ENCODE data around the gene MAGI1. TPM values are rescaled to one million over a fixed set of nuclear protein-coding genes. Genes with fewer than 3 reads are reported as not detected.
A peak's percentile ranks its signal among the peaks of the same experiment; 100 is the strongest.

MAGI1 gene
- total and polyA plus RNA-seq, 4 donors: 9.9 to 88.1 (median 24.6) TPM

- no peak overlapping the region for H3K27ac ChIP-seq (ENCODE audit: low read depth in 1 of 2, low read length in 1 of 2)
- WGBS, 2 donors: 57 to 71% methylated on average over 6 of the region's 6 CpGs
Measured at GRCh38 chr3:65979162-65979561, 59.6 kb downstream of the MAGI1 start.

GRCh38 chr3:65978116-65978515 lies 60.6 kb downstream of the MAGI1 start:
- H3K27ac ChIP-seq (ENCODE audit: low read depth in 1 of 2, low read length in 1 of 2): no peak overlapping the region

More at GRCh38 chr3:65979162-65979561, 59.6 kb downstream of the MAGI1 start:
- peak in 2 of 3 donors; percentile 56 to 76 for DNase-seq
- Histone ChIP-seq H3K4me3 (no peak overlapping the region), H3K4me1 (ENCODE audit: control insufficient read depth in 5 of 5, insufficient read depth in 5 of 5, low read length in 5 of 5) (peaks cover 0 to 4% (median 0%) of the 10 kb centered on the region in 5 donors), H3K9ac (ENCODE audit: insufficient read depth in 1 of 2, low read length in 2 of 2) (no peak overlapping the region), H3K27me3 (ENCODE audit: control insufficient read depth in 3 of 3, insufficient read depth in 3 of 3, low read length in 2 of 3) (no peaks in the 10 kb centered on the region), H3K9me3 (ENCODE audit: control insufficient read depth in 4 of 4, insufficient read depth in 3 of 4, low read length in 3 of 4) (no peaks in the 10 kb centered on the region), H3K36me3 (ENCODE audit: control insufficient read depth in 4 of 4, insufficient read depth in 4 of 4, low read length in 4 of 4) (no peaks in the 10 kb centered on the region)
- no peak for TF ChIP-seq CTCF (IDR thresholded peaks at IDR 0.05; ENCODE audit: control extremely low read depth, extremely low read depth)
- ATAC-seq (ENCODE audit: insufficient read depth, low FRiP score): peak; percentile 19

GRCh38 chr3:65975032-65975431 lies 63.7 kb downstream of the MAGI1 start:
- no peak for DNase-seq
- no peak for ATAC-seq (ENCODE audit: insufficient read depth, low FRiP score)
- H3K9me3 ChIP-seq (ENCODE audit: control insufficient read depth in 4 of 4, insufficient read depth in 3 of 4, low read length in 3 of 4): no peaks in the 10 kb centered on the region
- H3K9ac ChIP-seq (ENCODE audit: insufficient read depth in 1 of 2, low read length in 2 of 2): no peak overlapping the region
- H3K36me3 ChIP-seq (ENCODE audit: control insufficient read depth in 4 of 4, insufficient read depth in 4 of 4, low read length in 4 of 4): no peaks in the 10 kb centered on the region
- TF ChIP-seq CTCF (IDR thresholded peaks at IDR 0.05; ENCODE audit: control extremely low read depth, extremely low read depth): no peak
- H3K4me3 ChIP-seq: no peak overlapping the region
- no peaks in the 10 kb centered on the region for H3K27me3 ChIP-seq (ENCODE audit: control insufficient read depth in 3 of 3, insufficient read depth in 3 of 3, low read length in 2 of 3)
- 82 to 90% methylated on average over 3 of the region's 3 CpGs for WGBS, 2 donors
- no peak overlapping the region for H3K27ac ChIP-seq (ENCODE audit: low read depth in 1 of 2, low read length in 1 of 2)
- peaks cover 0 to 14% (median 0%) of the 10 kb centered on the region in 5 donors for H3K4me1 ChIP-seq (ENCODE audit: control insufficient read depth in 5 of 5, insufficient read depth in 5 of 5, low read length in 5 of 5)

More at GRCh38 chr3:65978116-65978515, 60.6 kb downstream of the MAGI1 start:
- Histone ChIP-seq H3K4me3 (no peak overlapping the region), H3K36me3 (ENCODE audit: control insufficient read depth in 4 of 4, insufficient read depth in 4 of 4, low read length in 4 of 4) (no peaks in the 10 kb centered on the region), H3K9ac (ENCODE audit: insufficient read depth in 1 of 2, low read length in 2 of 2) (no peak overlapping the region), H3K9me3 (ENCODE audit: control insufficient read depth in 4 of 4, insufficient read depth in 3 of 4, low read length in 3 of 4) (no peaks in the 10 kb centered on the region), H3K27me3 (ENCODE audit: control insufficient read depth in 3 of 3, insufficient read depth in 3 of 3, low read length in 2 of 3) (no peaks in the 10 kb centered on the region), H3K4me1 (ENCODE audit: control insufficient read depth in 5 of 5, insufficient read depth in 5 of 5, low read length in 5 of 5) (peaks cover 0 to 4% (median 0%) of the 10 kb centered on the region in 5 donors)
- no peak for DNase-seq
- no peak for TF ChIP-seq CTCF (IDR thresholded peaks at IDR 0.05; ENCODE audit: control extremely low read depth, extremely low read depth)
- no peak for ATAC-seq (ENCODE audit: insufficient read depth, low FRiP score)

- 91 to 93% methylated on average over 4 of the region's 4 CpGs for WGBS, 2 donors
- H3K27ac ChIP-seq (ENCODE audit: low read depth in 1 of 2, low read length in 1 of 2): no peak overlapping the region
Measured at GRCh38 chr3:65974509-65974908, 64.2 kb downstream of the MAGI1 start.

More at GRCh38 chr3:65974509-65974908, 64.2 kb downstream of the MAGI1 start:
- no peaks in the 10 kb centered on the region for H3K36me3 ChIP-seq (ENCODE audit: control insufficient read depth in 4 of 4, insufficient read depth in 4 of 4, low read length in 4 of 4)
- no peak overlapping the region for H3K4me3 ChIP-seq
- TF ChIP-seq CTCF (IDR thresholded peaks at IDR 0.05; ENCODE audit: control extremely low read depth, extremely low read depth): no peak
- H3K4me1 ChIP-seq (ENCODE audit: control insufficient read depth in 5 of 5, insufficient read depth in 5 of 5, low read length in 5 of 5): peaks cover 0 to 14% (median 0%) of the 10 kb centered on the region in 5 donors
- no peak for DNase-seq
- ATAC-seq (ENCODE audit: insufficient read depth, low FRiP score): no peak
- no peaks in the 10 kb centered on the region for H3K9me3 ChIP-seq (ENCODE audit: control insufficient read depth in 4 of 4, insufficient read depth in 3 of 4, low read length in 3 of 4)
- H3K27me3 ChIP-seq (ENCODE audit: control insufficient read depth in 3 of 3, insufficient read depth in 3 of 3, low read length in 2 of 3): no peaks in the 10 kb centered on the region
- no peak overlapping the region for H3K9ac ChIP-seq (ENCODE audit: insufficient read depth in 1 of 2, low read length in 2 of 2)

Measured in lung (tissue), 12 donors.